Ovary (tissue), 9 donors: ENCODE results near the gene CMPK2. TPM values are rescaled to one million over a fixed set of nuclear protein-coding genes. Genes with fewer than 3 reads are reported as not detected.

ENCODE experiments used
- DNase-seq, 5 donors: peaks; one replicate each; pipeline ENCODE4 v3.0.0-alpha.2; 2019 to 2020
- H3K27ac ChIP-seq, 2 donors: fragments of 200-600 bp; one replicate each; pipeline versions ENCODE4 v1.5.1 to v1.8.0; 2019 to 2022
- H3K27me3 ChIP-seq: fragments of 200-600 bp; one replicate; pipeline ENCODE4 v1.8.0; 2022
- H3K36me3 ChIP-seq: fragments of 200-600 bp; sonication (generic); one replicate; pipeline ENCODE4 v1.5.1; 2019
- H3K4me1 ChIP-seq: one replicate; pipeline ENCODE4 v1.8.1; 2013; ENCODE audit warnings: mild to moderate bottlenecking, moderate library complexity; ENCODE audit not compliant: insufficient read depth
- H3K4me3 ChIP-seq: fragments of 200-600 bp; sonication (generic); one replicate; pipeline ENCODE4 v1.5.1; 2017
- H3K9me3 ChIP-seq, 2 donors: fragments of 200-600 bp in 1 of 2; sonication (generic) in 1 of 2; one replicate each; pipeline versions ENCODE4 v1.5.1 to v1.8.1; 2013 to 2019; ENCODE audit warnings: mild to moderate bottlenecking in 1 of 2, moderate library complexity in 1 of 2
- EP300 ChIP-seq: sonication (generic); formaldehyde crosslinking; IDR thresholded peaks from one replicate; pipeline ENCODE4 v1.6.1; 2017; ENCODE audit warnings: antibody characterized with exemption
- POLR2A ChIP-seq: fragments of 450-650 bp; IDR thresholded peaks from one replicate; pipeline ENCODE4 v1.6.1; 2017; ENCODE audit warnings: antibody characterized with exemption, mild to moderate bottlenecking, moderate library complexity
- WGBS, 3 donors: extraction: QIAGEN DNeasy Blood & Tissue Kit in 1 of 3; methylation state at CpG; one replicate each; pipeline versions ENCODE4 v1.1.5 to v1.1.7; 2013 to 2017; 5-methylcytosine and 5-hydroxymethylcytosine counted together
- intact Hi-C, 4 donors: fragments of 100-400 bp; cut with DNase I; formaldehyde crosslinking; loops; one replicate each; pipeline versions ENCODE4 v1.11.0 to v1.15.1; 2022 to 2023
- polyA plus RNA-seq, 2 donors: library from polyadenylated mRNA; stranded (reverse); fragments of 200-250 nt in 1 of 2; fragments of 350-450 nt in 1 of 2; fragmentation: Illumina TruSeq in 1 of 2; extraction: RNeasy Lipid Tissue Mini Kit (QIAGEN cat#74804) in 1 of 2; gene quantifications; one replicate each; pipeline ENCODE4 v1.2.3, GENCODE V29; 2013 to 2014
- total RNA-seq, 7 donors: library from RNA; depleted of rRNA in 2 of 7; stranded (reverse); fragments of >200 nt in 2 of 7; fragmentation: NEBNext Ultra II Directional in 3 of 7; extraction: Animal tissue kit (Norgen Biotek cat#: 25700) in 3 of 7; gene quantifications; one replicate each; pipeline versions ENCODE4 v1.1.0 to v1.2.4, GENCODE V29; 2016 to 2023
- TF ChIP-seq, protein P1 (sequence below), 3 donors: fragments of 450-650 bp in 2 of 3; fragments of 200-600 bp in 1 of 3; IDR thresholded peaks; one replicate each; pipeline versions ENCODE4 v1.5.1 to v1.8.0; 2016 to 2022; ENCODE audit warnings: antibody characterized with exemption in 3 of 3, mild to moderate bottlenecking in 1 of 3
- donor health status: DM: no; HTN: no; CAD: no; lungs with moderate emphysema.
- donor health status: DM: no; HTN: no; CAD: no.
- donor health status: Bipolar disorder and iron deficiency.
- donor health status: DM: yes; HTN: yes; CAD: no.
- donor health status: DM: no; HTN: no; CAD: no.
- donor health status: DM: yes; HTN: yes; CAD: no.

Gene CMPK2
- total and polyA plus RNA-seq, 9 donors, result 2.7 to 11.5 (median 4.2) TPM

DNA sequence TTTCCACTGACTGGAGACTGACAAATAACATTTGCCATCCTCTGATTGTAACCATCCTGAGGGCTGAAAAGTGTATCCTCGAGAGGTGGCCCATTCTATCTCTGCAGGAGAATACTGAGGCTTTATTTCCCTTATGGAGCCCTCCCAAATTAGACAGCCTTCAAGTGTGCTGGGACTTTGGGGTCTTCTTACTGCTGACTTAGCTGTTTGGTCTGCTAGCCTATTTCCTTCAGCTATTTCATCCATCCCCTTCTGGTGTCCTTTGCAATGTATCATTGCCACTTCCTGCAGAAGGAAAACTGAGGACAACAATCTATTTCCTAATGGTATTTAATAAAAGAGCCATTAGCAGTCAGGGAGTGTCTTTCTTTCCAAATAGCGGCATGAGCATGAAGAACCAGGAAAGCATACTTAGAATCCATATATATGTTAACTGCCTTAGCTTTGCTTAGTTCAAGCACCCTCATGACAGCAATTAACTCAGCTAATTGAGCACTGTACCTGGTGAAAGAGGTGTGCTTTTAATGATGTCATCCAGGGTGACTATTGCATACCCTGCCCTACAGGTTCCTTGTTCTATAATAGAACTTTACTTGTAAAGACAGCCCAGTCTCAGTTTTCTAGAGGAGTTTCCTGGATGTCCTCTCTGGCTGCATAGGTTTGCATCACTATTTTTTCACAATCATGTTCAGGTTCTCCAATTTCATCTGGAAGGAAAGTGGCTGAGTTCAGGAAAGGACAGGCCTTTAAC lies 24.0 kb downstream of the CMPK2 start:
- intact Hi-C loops, result no loop called here
- TF ChIP-seq POLR2A (no peak), EP300 (no peak)
- TF ChIP-seq, protein P1, sequence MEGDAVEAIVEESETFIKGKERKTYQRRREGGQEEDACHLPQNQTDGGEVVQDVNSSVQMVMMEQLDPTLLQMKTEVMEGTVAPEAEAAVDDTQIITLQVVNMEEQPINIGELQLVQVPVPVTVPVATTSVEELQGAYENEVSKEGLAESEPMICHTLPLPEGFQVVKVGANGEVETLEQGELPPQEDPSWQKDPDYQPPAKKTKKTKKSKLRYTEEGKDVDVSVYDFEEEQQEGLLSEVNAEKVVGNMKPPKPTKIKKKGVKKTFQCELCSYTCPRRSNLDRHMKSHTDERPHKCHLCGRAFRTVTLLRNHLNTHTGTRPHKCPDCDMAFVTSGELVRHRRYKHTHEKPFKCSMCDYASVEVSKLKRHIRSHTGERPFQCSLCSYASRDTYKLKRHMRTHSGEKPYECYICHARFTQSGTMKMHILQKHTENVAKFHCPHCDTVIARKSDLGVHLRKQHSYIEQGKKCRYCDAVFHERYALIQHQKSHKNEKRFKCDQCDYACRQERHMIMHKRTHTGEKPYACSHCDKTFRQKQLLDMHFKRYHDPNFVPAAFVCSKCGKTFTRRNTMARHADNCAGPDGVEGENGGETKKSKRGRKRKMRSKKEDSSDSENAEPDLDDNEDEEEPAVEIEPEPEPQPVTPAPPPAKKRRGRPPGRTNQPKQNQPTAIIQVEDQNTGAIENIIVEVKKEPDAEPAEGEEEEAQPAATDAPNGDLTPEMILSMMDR (IDR thresholded peaks at IDR 0.05), result no peak
- H3K4me3 ChIP-seq, result no peak overlapping the region
- H3K36me3 ChIP-seq, result no peaks in the 10 kb centered on the region
- no peak overlapping the region for H3K27ac ChIP-seq
- H3K9me3 ChIP-seq, result peaks cover 3 to 22% of the 10 kb centered on the region in 2 donors
- DNase-seq, result no peak
- WGBS, 3 donors, result 74 to 86% (median 77%) methylated on average over 2 of the region's 2 CpGs
- no peaks in the 10 kb centered on the region for H3K27me3 ChIP-seq
- no peaks in the 10 kb centered on the region for H3K4me1 ChIP-seq

DNA sequence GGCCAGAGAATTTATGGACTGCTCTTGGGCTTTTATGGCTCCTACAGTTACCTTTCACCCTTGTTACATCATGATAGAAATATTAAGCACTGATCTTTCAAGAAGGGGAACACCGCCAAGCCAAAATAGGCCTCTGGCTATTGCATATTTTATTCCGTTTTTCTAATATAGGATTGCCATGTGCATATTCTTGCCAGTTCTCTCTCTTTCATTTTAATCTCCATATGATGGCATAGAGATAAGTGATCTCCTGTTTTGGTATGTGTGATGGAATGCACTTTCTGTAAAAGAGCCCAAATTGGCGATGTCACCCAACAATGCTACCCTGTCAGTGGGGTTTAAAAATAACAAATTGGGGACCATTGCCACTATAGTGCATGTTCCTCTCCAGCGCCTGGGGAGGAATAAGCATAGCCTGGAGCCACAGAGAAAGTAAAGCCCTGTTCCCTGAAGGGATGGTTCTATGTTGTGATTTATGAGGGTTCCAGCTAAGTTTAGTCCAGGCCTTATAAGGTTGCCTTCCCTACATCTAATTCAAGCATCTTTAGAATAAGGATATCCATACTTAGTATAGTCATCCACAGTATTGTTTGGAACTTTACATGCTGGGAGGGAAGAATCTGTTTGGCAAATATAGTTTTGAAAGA lies 26.9 kb downstream of the CMPK2 start:
- WGBS, 3 donors, result 92 to 94% (median 92%) methylated on average over 4 of the region's 4 CpGs
- DNase-seq, result no peak
- Histone ChIP-seq H3K36me3 (no peaks in the 10 kb centered on the region), H3K27ac (no peak overlapping the region), H3K4me3 (no peak overlapping the region), H3K27me3 (no peaks in the 10 kb centered on the region), H3K4me1 (no peaks in the 10 kb centered on the region), H3K9me3 (peaks cover 0 to 11% of the 10 kb centered on the region in 2 donors)
- no peak for TF ChIP-seq EP300
- TF ChIP-seq, protein P1 (IDR thresholded peaks at IDR 0.05), result no peak
- TF ChIP-seq POLR2A, result no peak
- intact Hi-C loops, result no loop called here

DNA sequence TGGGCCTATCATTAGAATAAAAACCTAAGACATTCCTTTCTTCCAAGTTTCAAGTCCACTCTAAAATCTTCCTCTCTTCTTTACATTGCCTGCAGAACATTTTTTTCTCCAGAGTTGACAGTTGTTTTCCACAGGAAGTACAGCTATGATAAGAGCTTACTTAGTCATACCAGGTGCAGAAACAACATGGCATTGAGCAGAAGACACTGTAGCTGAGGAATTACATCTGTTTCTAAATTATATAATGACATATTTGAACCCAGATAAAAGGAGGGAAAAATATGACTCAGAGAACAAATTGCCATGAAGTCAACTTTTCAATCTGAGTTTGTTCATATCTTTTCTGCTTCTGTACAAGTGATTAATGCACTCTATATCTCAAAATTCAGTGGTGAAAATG lies 30.2 kb downstream of the CMPK2 start:
- DNase-seq, result no peak
- H3K9me3 ChIP-seq, result peaks cover 0 to 5% of the 10 kb centered on the region in 2 donors
- H3K4me3 ChIP-seq, result no peak overlapping the region
- intact Hi-C loops, result no loop called here
- no peaks in the 10 kb centered on the region for H3K4me1 ChIP-seq
- TF ChIP-seq EP300 (no peak), POLR2A (no peak)
- TF ChIP-seq, protein P1 (IDR thresholded peaks at IDR 0.05), result no peak
- H3K27ac ChIP-seq, result no peak overlapping the region
- no peaks in the 10 kb centered on the region for H3K36me3 ChIP-seq
- H3K27me3 ChIP-seq, result no peaks in the 10 kb centered on the region

- no peak overlapping the region for H3K27ac ChIP-seq
- no peak for TF ChIP-seq EP300
- TF ChIP-seq, protein P1 (IDR thresholded peaks at IDR 0.05), result no peak
- no peak for TF ChIP-seq POLR2A
- intact Hi-C loops, result no loop called here
- H3K27me3 ChIP-seq, result no peaks in the 10 kb centered on the region
- H3K36me3 ChIP-seq, result no peaks in the 10 kb centered on the region
- H3K9me3 ChIP-seq, result peaks cover 0 to 5% of the 10 kb centered on the region in 2 donors
- DNase-seq, result no peak
- H3K4me3 ChIP-seq, result no peak overlapping the region
- no peaks in the 10 kb centered on the region for H3K4me1 ChIP-seq
Measured at GRCh38 chr2:6834163-6834562, 31.5 kb downstream of the CMPK2 start.
